Fibroblast of skin of left quadriceps (primary cell): ENCODE data around the gene SPIN2B.
A peak's percentile ranks its signal among the peaks of the same experiment; 100 is the strongest.
"Not testable (repeated sequence)": the region's sequence is repeated elsewhere in the genome, so short reads cannot be mapped to it uniquely, and the experiment has no call there.

ENCODE experiments used
- DNase-seq, 2 experiments: peaks; one replicate each; pipeline ENCODE4 v3.0.0-alpha.2; 2013; ENCODE audit warnings: low read depth in 2 of 2

The SPIN2B gene

DNA sequence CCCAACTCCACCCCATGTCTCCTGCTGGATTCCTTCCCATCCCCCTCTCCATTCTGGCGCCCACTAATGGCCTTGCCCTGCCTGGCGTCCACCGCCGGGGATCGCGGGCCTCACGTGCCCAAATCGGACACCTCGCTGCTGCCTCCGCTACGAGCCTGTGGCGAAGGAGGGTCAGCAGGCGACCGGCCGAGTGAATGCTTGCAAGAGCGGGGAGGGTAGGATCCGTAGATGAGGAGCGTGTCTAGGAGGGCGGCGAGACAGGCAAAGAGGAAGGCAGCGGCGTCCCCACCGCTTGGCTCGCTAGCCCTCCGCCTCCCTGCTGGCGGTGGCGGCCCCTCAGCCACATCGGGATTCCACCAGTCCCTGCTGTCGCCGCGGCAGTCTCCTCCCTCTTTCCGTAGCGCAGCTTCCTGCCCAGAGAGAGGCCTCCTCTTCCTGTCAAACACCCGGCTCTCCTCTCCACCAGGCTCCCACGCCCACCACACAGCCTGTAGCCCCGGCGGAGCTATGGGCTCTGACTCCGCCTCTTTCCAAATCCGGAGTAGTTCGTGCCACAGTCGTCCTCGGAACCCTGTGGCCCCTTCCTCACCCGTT is at the start of gene SPIN2B:
Gene SPIN2B (minus strand): TSS at position 387 of the 594 bp plus-strand sequence.
- peak; percentile 43 to 51 for DNase-seq

DNA sequence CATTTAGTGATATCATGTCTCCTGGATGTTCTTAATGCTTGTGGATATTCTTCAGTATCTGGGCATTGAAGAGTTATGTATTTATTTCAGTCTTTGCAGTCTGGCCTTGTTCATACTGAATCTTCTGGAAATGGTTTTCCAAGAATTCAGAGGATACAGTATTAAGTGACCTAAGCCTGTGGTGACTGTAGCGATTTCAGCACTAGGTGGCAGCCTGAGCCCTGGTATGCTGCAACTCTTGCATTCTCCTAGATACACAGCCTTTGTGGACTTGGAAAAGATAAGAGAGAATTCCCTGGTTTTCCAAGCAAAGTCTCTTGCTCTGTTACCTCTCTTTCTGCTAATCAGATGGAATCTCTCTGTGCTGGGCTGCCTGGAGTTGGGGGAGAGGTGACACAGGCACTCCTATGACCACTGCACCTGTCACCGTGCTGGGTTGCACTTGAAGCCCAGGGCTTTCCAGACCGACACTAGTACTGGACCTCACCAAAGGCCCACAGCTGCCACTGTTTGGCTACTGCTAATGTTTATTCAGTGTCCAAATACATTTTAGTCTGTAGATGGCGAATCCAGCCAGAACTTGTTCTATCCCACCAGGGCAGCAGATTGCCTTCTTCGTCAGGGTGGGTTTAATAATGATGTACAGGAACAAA is 35.2 kb upstream of the SPIN2B start:
- no peak for DNase-seq

DNA sequence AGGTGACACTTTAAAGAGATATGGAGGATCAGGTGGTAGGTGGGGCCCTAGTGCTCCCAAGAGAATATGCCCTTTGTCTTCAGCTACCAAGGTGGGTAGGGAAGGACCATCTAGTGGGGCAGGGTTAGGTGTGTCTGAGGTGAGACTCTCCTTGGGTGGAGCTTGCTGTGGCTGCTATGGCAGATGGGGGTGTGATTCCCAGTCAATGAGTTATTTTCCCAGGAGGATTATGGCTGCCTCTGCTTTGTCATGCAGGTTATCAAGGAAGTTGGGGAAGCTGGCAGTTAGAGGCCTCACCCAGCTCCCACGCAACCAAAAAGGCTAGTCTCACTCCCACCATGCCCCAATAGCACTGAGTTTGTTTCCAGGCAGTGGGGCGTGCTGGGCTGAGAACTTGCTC is 33.8 kb upstream of the SPIN2B start:
- DNase-seq, result no peak

DNA sequence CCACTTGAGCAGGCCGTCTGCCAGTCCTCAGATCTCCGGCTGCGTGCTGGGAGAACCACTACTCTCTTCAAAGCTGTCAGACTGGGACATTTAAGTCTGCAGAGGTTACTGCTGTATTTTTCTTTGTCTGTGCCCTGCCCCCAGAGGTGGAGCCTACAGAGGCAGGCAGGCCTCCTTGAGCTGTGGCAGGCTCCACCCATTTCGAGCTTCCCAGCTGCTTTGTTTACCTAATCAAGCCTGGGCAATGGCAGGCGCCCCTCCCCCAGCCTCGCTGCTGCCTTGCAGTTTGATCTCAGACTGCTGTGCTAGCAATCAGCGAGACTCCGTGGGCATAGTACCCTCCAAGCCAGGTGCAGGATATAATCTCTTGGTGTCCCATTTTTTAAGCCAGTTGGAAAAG is 30.9 kb upstream of the SPIN2B start:
- DNase-seq, result not testable (repeated sequence)

DNA sequence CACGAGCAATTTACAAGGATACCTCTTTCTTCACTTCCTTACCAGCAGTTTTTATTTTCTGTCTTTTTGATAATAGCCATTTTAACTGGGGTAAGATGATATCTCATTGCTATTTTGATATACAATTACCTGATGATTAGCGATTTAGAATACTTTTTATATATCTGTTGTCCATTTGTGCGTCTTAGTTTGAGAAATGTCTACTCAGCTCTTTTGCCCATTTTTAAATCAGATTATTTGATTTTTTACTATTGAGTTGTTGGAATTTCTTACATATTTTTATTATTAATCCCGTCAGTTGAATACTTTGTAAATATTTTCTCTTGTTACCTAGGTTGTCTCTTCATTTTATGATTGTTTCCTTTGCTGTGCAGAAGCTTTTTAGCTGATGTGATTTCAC is 17.3 kb upstream of the SPIN2B start:
- no peak for DNase-seq

DNA sequence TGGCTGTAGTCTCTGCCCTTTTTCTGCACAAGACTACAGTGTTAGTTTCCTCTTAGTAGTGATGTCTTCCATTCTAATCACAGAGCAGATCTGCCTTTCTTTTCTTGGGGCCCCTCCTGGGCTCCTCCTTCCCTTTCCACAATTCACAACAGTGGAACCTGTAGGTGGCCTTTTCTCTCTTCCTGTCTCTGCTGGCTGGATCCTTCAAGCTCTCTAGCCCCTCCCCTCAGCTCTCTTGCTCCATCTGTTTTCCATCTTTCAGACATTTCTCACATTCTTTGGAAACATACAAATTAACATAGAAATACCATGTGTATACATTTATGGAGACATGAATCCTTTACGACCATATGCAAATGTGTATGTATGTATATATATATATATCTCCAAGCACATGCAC is 16.2 kb upstream of the SPIN2B start:
- peak; percentile 42 for DNase-seq

DNA sequence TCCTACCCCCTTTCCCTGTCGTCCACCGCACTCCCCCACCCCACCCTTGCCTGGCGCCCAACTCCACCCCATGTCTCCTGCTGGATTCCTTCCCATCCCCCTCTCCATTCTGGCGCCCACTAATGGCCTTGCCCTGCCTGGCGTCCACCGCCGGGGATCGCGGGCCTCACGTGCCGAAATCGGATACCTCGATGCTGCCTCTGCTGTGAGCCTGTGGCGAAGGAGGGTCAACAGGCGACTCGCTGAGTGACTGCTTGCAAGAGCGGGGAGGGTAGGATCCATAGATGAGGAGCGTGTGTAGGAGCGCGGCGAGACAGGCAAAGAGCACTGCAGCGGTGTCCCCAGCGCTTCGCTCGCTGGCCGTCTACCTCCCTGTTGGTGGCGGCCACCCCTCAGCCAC is 15.7 kb upstream of the SPIN2B start, which contains the start of gene SPIN2A:
Gene SPIN2A (minus strand): TSS at position 325 of the 400 bp plus-strand sequence. CDS start 800 bp downstream, outside the sequence.
- DNase-seq, result not testable (repeated sequence)

DNA sequence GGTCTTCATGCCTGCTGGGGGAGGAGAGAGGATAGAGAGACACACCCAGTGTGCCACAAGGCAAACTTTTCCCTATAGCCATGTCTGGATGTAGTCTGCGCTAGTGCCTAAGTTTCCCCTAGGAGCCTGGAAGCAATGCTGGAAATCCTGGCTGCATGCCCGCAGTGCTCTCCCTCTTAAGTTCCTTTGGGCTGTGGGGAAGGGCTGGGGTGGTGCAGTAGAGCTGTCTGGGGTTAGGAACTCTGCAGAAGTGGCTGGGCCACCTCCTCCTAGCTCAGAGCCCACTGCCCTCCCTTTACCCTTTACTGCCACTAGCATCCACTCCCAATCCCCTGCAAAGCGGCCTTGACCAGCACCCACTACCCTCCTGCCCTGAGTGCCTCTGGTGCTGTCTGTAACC is 15.2 kb upstream of the SPIN2B start:
- DNase-seq, result not testable (repeated sequence)

DNA sequence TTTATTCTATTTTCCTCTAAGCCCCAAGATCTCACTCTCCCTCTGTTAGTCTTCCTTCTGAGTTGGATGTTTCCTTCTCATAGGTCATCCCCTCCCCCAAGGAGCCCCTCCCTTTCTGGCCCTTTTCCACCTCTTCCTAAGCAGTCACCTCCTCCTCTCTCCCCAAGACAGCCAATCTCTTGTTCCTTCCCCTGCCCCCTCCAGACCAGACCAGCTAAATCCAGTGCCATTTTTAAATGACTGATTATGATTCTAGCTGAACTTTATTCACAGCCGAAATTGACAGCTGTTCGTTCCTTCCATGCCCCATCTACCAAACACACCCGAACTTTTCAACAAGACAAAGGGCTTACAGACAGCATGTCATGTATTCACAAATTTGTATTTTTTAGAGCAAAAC is 13.9 kb upstream of the SPIN2B start:
- DNase-seq, result no peak

DNA sequence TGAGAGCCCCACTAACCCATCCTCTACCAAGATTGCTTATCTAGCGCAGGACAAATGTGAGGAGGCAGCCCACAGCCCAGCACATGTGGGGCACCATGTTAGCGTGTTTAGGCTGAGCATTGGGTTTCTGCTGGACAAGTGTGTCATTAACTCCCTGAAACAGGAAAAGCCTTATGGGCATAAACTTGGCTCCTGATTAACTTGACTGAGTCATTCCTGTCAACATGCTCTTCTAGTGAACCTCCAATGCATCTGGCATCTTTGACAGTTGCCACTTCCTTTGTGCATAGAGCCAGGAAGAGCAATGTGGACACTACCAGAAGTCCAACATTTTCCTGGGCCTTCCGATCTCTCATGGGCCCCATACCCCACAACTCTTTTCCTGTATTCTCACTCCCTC is 13.4 kb upstream of the SPIN2B start:
- no peak for DNase-seq

DNA sequence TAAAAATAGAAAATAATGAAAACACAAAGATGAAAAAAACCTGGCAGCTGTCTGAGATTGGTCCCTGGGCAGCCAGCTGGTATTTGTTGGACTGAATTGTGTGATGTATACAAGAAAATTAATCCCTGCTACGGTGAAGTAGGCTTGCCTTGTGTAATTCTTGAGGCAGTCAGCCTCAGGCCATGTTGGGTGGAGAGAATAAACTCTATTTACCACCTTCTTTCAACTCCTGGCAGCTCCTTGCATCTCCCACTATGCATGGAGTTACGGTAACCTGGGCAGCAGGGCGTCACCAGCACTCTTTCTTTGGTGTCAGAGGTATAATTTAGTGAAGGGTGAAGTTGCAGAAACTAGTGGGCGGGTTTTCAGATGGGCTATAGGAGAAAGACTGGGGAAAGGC is 12.4 kb upstream of the SPIN2B start:
- no peak for DNase-seq

DNA sequence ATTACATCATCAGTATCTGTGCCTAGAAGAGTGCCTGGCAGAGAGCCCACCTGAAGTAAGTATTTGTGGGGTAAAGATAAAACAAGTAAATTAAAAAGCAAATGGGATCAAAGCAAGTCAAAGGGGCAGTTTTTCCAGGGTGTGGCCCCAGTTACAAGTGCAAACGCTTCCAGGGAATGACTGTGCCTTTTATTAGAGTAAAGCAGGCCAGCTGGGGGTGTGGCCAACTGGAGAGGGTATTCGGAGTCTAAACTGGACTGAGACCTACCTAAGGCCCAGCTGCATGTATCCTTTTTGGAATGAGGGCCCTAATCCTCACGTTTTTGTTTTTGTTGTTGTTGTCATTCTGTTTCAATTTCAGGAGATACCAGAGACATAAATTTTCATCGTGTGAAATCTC is 11.9 kb upstream of the SPIN2B start:
- not testable (repeated sequence) for DNase-seq

DNA sequence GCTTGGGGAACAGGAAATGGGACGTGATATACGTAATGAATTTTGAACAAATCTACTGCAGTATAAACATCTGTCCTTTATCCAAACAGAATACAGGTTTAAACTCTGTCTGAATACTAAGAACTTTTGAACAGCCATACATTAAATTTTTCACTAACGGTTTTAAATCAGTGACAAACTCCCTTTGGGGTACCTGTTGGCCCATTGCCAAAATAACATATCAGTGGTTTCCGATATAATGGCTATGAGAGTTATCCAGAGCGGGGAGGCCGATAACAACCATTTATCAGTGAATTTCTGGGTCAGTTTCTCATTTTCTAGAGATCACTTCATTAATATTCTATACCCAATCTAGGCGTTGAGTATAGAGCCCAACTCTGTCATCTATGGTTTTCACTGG is 10.7 kb upstream of the SPIN2B start:
- DNase-seq, result no peak

DNA sequence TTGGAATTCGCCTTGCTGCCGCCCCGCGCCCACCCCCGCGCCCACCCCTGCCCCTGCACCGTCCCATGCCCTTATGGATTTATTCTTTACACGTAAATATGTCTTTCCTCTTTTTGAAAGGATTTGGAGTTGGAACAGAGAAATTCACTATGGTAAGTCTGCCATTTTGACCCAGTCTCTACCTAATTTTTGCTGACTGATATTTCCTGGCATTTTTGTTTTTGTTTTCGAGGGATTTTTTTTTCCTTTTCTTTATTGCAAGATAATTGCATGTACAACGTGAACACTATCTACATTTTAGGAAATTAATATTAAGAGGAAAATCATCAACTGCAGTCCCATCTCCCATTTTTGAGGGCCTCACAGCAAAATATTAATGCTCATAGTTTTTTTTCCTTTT is 468 bp upstream of the SPIN2B start:
- no peak for DNase-seq

DNA sequence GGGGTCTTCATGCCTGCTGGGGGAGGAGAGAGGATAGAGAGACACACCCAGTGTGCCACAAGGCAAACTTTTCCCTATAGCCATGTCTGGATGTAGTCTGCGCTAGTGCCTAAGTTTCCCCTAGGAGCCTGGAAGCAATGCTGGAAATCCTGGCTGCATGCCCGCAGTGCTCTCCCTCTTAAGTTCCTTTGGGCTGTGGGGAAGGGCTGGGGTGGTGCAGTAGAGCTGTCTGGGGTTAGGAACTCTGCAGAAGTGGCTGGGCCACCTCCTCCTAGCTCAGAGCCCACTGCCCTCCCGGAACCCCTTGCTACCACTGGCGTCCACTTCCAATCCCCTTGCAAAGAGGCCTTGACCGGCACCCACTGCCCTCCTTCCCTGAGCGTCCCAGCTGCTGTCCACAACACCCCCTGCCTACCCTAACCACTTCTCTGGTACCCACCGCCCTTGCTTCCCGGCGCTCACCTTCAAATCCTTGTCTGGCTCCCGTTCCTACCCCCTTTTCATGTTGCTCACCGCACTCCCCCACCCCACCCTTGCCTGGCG is 658 bp downstream of the SPIN2B start:
- not testable (repeated sequence) for DNase-seq

DNA sequence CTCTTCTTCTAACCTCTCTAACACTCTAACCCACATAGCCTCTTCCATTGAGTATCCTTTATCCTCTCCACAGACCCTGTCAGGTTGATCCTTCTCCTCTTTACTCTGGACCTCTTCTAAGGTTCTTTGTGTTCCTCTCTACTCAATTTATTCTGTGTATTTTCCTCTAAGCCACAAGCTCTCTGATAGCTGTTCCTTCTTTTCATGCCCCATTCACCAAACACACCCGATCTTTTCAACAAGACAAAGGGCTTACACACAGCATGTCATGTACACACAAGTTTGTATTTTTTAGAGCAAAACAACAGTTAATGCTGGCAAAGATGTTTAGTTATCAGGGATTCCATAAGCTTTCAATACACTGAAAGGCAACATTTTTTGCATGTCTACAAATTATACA is 1.9 kb downstream of the SPIN2B start:
- DNase-seq, result no peak

DNA sequence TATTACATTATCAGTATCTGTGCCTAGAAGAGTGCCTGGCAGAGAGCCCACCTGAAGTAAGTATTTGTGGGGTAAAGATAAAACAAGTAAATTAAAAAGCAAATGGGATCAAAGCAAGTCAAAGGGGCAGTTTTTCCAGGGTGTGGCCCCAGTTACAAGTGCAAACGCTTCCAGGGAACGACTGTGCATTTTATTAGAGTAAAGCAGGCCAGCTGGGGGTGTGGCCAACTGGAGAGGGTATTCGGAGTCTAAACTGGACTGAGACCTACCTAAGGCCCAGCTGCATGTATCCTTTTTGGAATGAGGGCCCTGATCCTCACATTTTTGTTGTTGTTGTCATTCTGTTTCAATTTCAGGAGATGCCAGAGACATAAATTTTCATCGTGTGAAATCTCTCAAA is 3.8 kb downstream of the SPIN2B start:
- not testable (repeated sequence) for DNase-seq

DNA sequence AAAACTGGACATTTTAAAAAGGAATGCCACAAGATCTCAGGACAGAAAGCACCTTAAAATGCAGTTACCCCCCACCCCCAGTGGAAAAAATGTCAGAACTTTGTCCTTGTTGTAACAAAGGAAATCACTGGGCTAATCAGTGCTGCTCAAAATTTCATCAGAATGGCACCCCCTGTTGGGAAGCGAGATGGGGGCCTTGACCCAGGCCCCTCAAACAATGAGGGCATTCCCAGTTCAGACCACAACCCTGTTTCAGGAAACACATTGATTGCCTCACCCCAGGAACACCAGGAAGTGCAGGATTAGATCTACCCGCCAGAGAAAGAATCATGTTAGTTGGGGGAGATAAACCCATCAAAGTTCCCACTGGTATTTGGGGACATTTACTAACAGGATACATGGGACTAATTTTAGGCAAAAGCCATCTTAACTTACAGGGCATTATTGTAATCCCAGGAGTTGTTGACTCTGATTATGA is 16.4 kb downstream of the SPIN2B start:
- no peak for DNase-seq

DNA sequence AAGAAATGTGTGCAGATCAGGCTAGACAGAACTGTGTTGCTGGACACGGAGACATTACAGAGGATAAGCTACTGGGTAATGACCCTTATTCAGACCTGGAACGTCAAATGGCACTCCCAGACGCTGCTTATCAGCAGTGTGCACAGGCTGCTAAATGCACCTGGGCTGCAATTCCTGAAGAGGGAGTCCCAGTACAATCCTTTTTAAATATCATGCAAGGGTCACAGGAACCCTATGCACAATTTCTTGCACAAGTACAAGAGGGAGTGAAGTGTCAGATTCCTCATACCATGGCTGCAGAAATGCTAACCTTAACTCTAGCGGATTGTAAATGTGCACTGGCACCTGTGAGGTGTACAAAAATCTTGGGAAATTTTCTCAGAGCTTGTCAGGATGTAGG is 16.9 kb downstream of the SPIN2B start:
- DNase-seq, result no peak

DNA sequence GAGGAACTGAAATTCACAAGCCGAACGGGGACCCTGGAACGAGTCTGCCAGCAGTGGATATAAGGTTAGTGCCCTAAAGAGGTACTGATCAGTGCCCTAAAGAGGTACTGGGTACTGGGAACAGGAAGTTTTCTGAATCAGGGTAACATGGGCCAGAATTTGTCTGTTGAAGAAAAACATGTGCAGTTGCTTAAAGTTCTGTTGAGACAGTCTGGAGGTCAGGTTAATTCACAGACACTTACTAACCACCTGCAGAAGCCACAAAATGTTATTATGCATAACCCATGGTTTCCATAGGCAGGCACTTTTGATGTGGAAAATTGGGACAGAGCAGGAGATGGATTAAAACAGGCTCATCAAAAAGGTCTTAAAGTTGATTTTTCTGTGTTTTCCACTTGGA is 17.9 kb downstream of the SPIN2B start:
- no peak for DNase-seq

DNA sequence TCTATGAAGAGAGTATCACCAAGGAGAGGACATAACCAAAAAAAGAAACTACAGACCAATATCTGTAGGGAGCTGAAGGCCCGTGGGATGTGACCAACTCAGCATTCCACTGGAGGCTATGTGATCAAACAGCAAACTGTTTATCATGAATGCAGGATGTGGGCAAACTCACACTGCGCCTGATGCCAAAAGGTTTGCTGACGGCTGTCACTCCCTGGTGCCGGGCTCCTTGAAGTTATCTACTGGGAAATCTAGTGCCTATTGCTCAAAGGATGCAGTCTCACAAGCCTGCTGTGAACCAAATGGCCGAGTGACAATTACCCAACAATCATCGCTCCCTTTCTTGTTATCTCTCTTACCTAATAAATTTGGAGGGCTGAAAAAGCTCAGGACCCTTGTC is 18.4 kb downstream of the SPIN2B start:
- DNase-seq, result not testable (repeated sequence)

DNA sequence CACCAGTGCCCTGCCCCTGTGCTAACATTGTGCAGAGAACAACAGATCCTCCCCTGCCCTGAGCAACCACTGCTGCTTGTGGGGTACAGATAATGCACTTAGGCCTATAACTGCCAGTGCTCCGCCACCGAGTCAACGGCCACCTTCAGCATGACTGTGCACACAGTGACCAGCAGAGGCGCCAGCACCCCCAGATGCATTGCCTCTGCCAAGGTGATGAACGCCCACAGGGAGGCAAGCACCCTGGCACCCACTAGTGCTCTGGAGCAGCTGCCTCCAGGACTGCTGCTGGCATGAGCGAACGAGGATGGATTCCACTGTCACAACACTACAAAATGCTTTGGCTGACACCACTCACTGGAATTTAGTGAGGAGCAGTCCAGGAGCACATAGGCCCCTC is 38.2 kb downstream of the SPIN2B start:
- no peak for DNase-seq

DNA sequence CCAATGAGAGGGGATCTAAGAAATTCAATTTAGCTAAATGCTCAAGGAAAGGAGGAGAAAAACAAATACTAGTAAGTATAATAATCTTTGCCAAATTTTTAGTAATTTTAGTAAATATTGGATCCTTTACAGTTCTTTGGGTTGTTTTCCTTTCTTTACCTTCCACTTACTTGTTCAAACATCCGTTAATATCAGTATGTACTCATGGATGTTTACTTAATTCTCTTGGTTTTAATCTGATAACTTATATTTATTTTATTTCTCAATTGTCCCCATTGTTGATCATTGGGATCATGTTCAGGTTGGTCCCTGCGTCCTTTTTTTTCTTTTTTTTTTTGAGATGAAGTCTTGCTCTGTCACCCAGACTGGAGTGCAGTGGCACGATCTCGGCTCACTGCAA is 46.9 kb downstream of the SPIN2B start:
- no peak for DNase-seq
